ENCODE results near the gene TLL2.

- TF ChIP-seq POLR2AphosphoS5 (IDR thresholded peaks at IDR 0.05; ENCODE audit: insufficient read depth, low read depth, low read length): no peak
- TF ChIP-seq, protein P1, sequence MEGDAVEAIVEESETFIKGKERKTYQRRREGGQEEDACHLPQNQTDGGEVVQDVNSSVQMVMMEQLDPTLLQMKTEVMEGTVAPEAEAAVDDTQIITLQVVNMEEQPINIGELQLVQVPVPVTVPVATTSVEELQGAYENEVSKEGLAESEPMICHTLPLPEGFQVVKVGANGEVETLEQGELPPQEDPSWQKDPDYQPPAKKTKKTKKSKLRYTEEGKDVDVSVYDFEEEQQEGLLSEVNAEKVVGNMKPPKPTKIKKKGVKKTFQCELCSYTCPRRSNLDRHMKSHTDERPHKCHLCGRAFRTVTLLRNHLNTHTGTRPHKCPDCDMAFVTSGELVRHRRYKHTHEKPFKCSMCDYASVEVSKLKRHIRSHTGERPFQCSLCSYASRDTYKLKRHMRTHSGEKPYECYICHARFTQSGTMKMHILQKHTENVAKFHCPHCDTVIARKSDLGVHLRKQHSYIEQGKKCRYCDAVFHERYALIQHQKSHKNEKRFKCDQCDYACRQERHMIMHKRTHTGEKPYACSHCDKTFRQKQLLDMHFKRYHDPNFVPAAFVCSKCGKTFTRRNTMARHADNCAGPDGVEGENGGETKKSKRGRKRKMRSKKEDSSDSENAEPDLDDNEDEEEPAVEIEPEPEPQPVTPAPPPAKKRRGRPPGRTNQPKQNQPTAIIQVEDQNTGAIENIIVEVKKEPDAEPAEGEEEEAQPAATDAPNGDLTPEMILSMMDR (IDR thresholded peaks at IDR 0.05; ENCODE audit: extremely low read depth in 1 of 2, insufficient read depth in 1 of 2, low read depth in 1 of 2, low read length in 2 of 2): no peak
These were observed 22.4 kb downstream of the TLL2 start for GRCh38 chr10:96491303-96491702.
